Panc1 (cell line): ENCODE results near the gene GBP5. TPM values are rescaled to one million over a fixed set of nuclear protein-coding genes. Genes with fewer than 3 reads are reported as not detected.
"Not testable (repeated sequence)": the region's sequence is repeated elsewhere in the genome, so short reads cannot be mapped to it uniquely, and the experiment has no call there.

Experiments
- ATAC-seq: fragments of 200-7000 bp; cut with Tn5 transposase; 2 replicates; pipeline ENCODE4 v1.9.1; 2020; ENCODE audit warnings: mild to moderate bottlenecking, moderate library complexity
- BruUV-seq: library from RNA; stranded (reverse); fragments of 400-500 nt; replicated peaks from 2 replicates; lab custom pipeline; 2021; lab: Mats Ljungman, UMichigan
- CTCF ChIA-PET: fragments of 300-600 bp; sonication (Branson Sonifier 250); formaldehyde crosslinking; loops from one replicate; lab custom pipeline; 2022; ENCODE audit warnings: antibody characterized with exemption; lab: Charles Lee
- POLR2A ChIA-PET: fragments of 300-600 bp; sonication (Branson Sonifier 250); formaldehyde crosslinking; loops from one replicate; lab custom pipeline; 2022; ENCODE audit warnings: antibody characterized with exemption; lab: Charles Lee
- DNase-seq: peaks from one replicate; pipeline ENCODE4 v3.0.0-alpha.2; 2010; ENCODE audit warnings: low read depth, low spot score
- H3K27ac ChIP-seq: 2 replicates; pipeline ENCODE4 v1.5.1; 2011; ENCODE audit warnings: mild to moderate bottlenecking, low read length, inconsistent platforms
- H3K27me3 ChIP-seq: fragments of 200-500 bp; sonication (Bioruptor generic); 2 replicates; pipeline ENCODE4 v1.6.0; 2014; ENCODE audit warnings: low read length, inconsistent platforms; ENCODE audit not compliant: control insufficient read depth, insufficient read depth
- H3K36me3 ChIP-seq: fragments of 200-500 bp; sonication (Bioruptor generic); 2 replicates; pipeline ENCODE4 v1.5.1; 2014; ENCODE audit warnings: inconsistent platforms, mild to moderate bottlenecking, low read length, moderate library complexity; ENCODE audit not compliant: control insufficient read depth, insufficient read depth
- H3K4me1 ChIP-seq: 2 replicates; pipeline ENCODE4 v1.5.1; 2011; ENCODE audit warnings: inconsistent platforms, mild to moderate bottlenecking, low read length, moderate library complexity; ENCODE audit not compliant: control insufficient read depth, insufficient read depth
- H3K4me3 ChIP-seq, 2 experiments: 2 replicates each; pipeline ENCODE4 v1.5.1; 2011 to 2012; ENCODE audit warnings: low read depth in 2 of 2, low read length in 2 of 2, mild to moderate bottlenecking in 2 of 2, inconsistent platforms in 1 of 2, moderate library complexity in 1 of 2
- H3K9me3 ChIP-seq: fragments of 200-500 bp; sonication (Bioruptor generic); 2 replicates; pipeline ENCODE4 v1.5.1; 2014; ENCODE audit warnings: low read depth, mild to moderate bottlenecking, inconsistent platforms, low read length, moderate library complexity; ENCODE audit not compliant: control insufficient read depth, insufficient read depth
- POLR2AphosphoS5 ChIP-seq: IDR thresholded peaks from 2 replicates; pipeline ENCODE4 v1.6.1; 2012; ENCODE audit warnings: mild to moderate bottlenecking, low read depth, low read length, moderate library complexity
- REST ChIP-seq, 2 experiments: IDR thresholded peaks; 2 replicates each; pipeline ENCODE4 v1.6.1; 2011 to 2012; ENCODE audit warnings: low read depth in 2 of 2, control low read depth in 1 of 2, low read length in 1 of 2, mild to moderate bottlenecking in 1 of 2, moderate library complexity in 1 of 2; ENCODE audit not compliant: insufficient read depth in 1 of 2
- SIN3A ChIP-seq: IDR thresholded peaks from 2 replicates; pipeline ENCODE4 v1.6.1; 2012; ENCODE audit warnings: low read depth, mild to moderate bottlenecking, low read length, moderate library complexity, borderline replicate concordance; ENCODE audit not compliant: insufficient read depth
- TCF7L2 ChIP-seq: IDR thresholded peaks from 2 replicates; pipeline ENCODE4 v1.6.1; 2011; ENCODE audit warnings: mild to moderate bottlenecking, low read depth, low read length, inconsistent platforms
- in situ Hi-C: cut with HindIII; loops from 2 replicates; pipeline ENCODE4 v1.10.0; 2016; ENCODE audit warnings: low sequenced_read_pairs, low pct_unique_long_range_greater_than_20kb
- intact Hi-C: fragments of 100-400 bp; cut with micrococcal nuclease; formaldehyde crosslinking; loops from one replicate; pipeline ENCODE4 v1.10.0; 2022; ENCODE audit not compliant: unreplicated experiment
- total RNA-seq: library from RNA; stranded (reverse); gene quantifications from one replicate; pipeline ENCODE4 v1.2.1, GENCODE V29; 2021; ENCODE audit not compliant: unreplicated experiment
- TF ChIP-seq, protein P1 (sequence below): fragments of 450-650 bp; IDR thresholded peaks from 2 replicates; pipeline ENCODE4 v1.5.1; 2017; ENCODE audit warnings: mild to moderate bottlenecking

GBP5 gene
- total RNA-seq, 1 experiment from 2014 or later, result 0.10 TPM

GRCh38 chr1:89257041-89257440, 15.6 kb downstream of the GBP5 start:
- no peak overlapping the region for H3K27ac ChIP-seq
- no TSS peak for BruUV-seq
- in situ Hi-C loops (no loop called here), intact Hi-C loops (no loop called here)
- no peaks in the 10 kb centered on the region for H3K9me3 ChIP-seq
- ATAC-seq, result no peak
- TF ChIP-seq TCF7L2, result no peak
- TF ChIP-seq, protein P1, sequence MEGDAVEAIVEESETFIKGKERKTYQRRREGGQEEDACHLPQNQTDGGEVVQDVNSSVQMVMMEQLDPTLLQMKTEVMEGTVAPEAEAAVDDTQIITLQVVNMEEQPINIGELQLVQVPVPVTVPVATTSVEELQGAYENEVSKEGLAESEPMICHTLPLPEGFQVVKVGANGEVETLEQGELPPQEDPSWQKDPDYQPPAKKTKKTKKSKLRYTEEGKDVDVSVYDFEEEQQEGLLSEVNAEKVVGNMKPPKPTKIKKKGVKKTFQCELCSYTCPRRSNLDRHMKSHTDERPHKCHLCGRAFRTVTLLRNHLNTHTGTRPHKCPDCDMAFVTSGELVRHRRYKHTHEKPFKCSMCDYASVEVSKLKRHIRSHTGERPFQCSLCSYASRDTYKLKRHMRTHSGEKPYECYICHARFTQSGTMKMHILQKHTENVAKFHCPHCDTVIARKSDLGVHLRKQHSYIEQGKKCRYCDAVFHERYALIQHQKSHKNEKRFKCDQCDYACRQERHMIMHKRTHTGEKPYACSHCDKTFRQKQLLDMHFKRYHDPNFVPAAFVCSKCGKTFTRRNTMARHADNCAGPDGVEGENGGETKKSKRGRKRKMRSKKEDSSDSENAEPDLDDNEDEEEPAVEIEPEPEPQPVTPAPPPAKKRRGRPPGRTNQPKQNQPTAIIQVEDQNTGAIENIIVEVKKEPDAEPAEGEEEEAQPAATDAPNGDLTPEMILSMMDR, result no peak
- no peak for TF ChIP-seq POLR2AphosphoS5
- ChIA-PET CTCF (no interaction called here), POLR2A (no interaction called here)
- no peaks in the 10 kb centered on the region for H3K36me3 ChIP-seq
- H3K4me3 ChIP-seq, result no peak overlapping the region
- DNase-seq, result no peak
- H3K27me3 ChIP-seq, result no peaks in the 10 kb centered on the region
- no peaks in the 10 kb centered on the region for H3K4me1 ChIP-seq

DNA sequence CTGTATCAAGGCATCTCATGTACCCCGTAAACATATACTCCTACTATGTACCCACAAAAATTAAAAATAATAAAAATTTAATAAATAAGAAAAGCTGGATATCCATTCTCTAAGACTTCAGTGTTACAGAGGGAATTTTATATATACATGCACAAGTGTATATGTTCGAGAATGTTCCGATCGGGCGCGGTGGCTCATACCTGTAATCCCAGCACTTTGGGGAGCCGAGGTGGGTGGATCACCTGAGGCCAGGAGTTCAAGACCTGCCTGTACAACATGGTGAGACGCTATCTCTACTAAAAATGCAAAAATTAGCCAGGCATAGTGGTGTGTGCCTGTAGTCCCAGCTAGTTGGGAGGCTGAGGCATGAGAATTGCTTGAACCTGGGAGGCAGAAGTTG, 17.1 kb downstream of the GBP5 start:
- H3K27ac ChIP-seq, H3K4me3 ChIP-seq, DNase-seq, in situ Hi-C loops, intact Hi-C loops, CTCF ChIA-PET, ATAC-seq, H3K36me3 ChIP-seq, H3K4me1 ChIP-seq, BruUV-seq, H3K27me3 ChIP-seq, H3K9me3 ChIP-seq, POLR2A ChIA-PET: not testable (repeated sequence)

- H3K27me3 ChIP-seq, result no peaks in the 10 kb centered on the region
- H3K4me1 ChIP-seq, result no peaks in the 10 kb centered on the region
- TF ChIP-seq, protein P1, result no peak
- no peak for TF ChIP-seq REST (IDR thresholded peaks at IDR 0.05; ENCODE audit: insufficient read depth in 1 of 2, low read depth in 2 of 2, low read length in 1 of 2)
- TF ChIP-seq TCF7L2, result no peak
- TF ChIP-seq SIN3A, result no peak
- TF ChIP-seq POLR2AphosphoS5, result no peak
- POLR2A ChIA-PET, result no interaction called here
- in situ Hi-C loops (no loop called here), intact Hi-C loops (no loop called here)
- no peak overlapping the region for H3K4me3 ChIP-seq
- no peaks in the 10 kb centered on the region for H3K9me3 ChIP-seq
- no TSS peak for BruUV-seq
- no peak for DNase-seq
- CTCF ChIA-PET, result no interaction called here
- no peak overlapping the region for H3K27ac ChIP-seq
- no peak for ATAC-seq
- H3K36me3 ChIP-seq, result no peaks in the 10 kb centered on the region
Observed at GRCh38 chr1:89254658-89255287, 17.9 kb downstream of the GBP5 start.
